ENCODE results near the gene PLA2G4E. TPM values are rescaled to one million over a fixed set of nuclear protein-coding genes. Genes with fewer than 3 reads are reported as not detected.

The PLA2G4E gene
- total RNA-seq, 1 experiment from 2014 or later, result not detected

DNA sequence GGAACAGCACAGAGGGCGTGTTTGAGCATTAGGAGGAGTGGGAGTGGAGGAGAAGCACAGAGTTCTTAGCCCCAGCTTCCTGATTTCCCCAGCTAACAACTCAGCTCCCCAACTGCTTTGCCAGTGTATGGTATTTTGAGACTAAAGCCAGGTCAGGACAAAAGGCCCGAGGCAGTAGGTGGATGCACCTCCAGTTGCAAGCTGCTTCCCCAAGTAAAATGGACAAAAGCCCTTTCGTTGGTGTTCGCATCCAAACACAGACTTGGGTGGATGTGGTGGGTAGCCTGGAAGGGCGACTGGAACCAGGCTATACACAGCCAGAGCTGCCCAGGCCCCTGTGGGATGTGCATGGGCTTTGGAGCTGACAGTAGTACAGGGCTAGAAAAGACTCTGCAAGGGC, 36.2 kb downstream of the PLA2G4E start:
- TF ChIP-seq SIN3A (IDR thresholded peaks at IDR 0.05; ENCODE audit: borderline replicate concordance, insufficient read depth, low read depth, low read length) (no peak), REST (IDR thresholded peaks at IDR 0.05; ENCODE audit: insufficient read depth in 1 of 2, low read depth in 2 of 2, low read length in 1 of 2) (no peak), POLR2AphosphoS5 (IDR thresholded peaks at IDR 0.05; ENCODE audit: low read depth, low read length) (no peak), TCF7L2 (IDR thresholded peaks at IDR 0.05; ENCODE audit: low read depth, low read length) (no peak), CTCF (IDR thresholded peaks at IDR 0.05) (no peak)
- in situ Hi-C loops (cut with HindIII; ENCODE audit: low pct_unique_long_range_greater_than_20kb, low sequenced_read_pairs), result no loop called here
- intact Hi-C loops (cut with micrococcal nuclease; ENCODE audit: unreplicated experiment), result loop anchor here (5.0 kb wide), 1 partner anchor 153 kb away; no protein-coding TSS in a partner anchor
- Histone ChIP-seq H3K27me3 (ENCODE audit: control insufficient read depth, insufficient read depth, low read length) (no peaks in the 10 kb centered on the region), H3K36me3 (ENCODE audit: control insufficient read depth, insufficient read depth, low read length) (no peaks in the 10 kb centered on the region), H3K27ac (ENCODE audit: low read length) (no peak overlapping the region), H3K4me1 (ENCODE audit: control insufficient read depth, insufficient read depth, low read length) (no peaks in the 10 kb centered on the region; the same call in 1 of the 2 replicates), H3K9me3 (ENCODE audit: control insufficient read depth, insufficient read depth, low read depth, low read length) (no peaks in the 10 kb centered on the region), H3K4me3 (ENCODE audit: low read depth in 2 of 2, low read length in 2 of 2) (no peak overlapping the region)
- no peak for ATAC-seq
- POLR2A ChIA-PET, result interaction anchor here (1.4 kb wide), 1 partner anchor 12 kb away, joined by 4 read pairs; the partner anchor contains the start of gene EHD4
- BruUV-seq (replicated peaks), result no TSS peak
- CTCF ChIA-PET, result interaction anchor here (1.0 kb wide), 1 partner anchor 100 kb away, joined by 3 read pairs; no protein-coding TSS in a partner anchor
- no peak for DNase-seq (ENCODE audit: low read depth, low spot score)

DNA sequence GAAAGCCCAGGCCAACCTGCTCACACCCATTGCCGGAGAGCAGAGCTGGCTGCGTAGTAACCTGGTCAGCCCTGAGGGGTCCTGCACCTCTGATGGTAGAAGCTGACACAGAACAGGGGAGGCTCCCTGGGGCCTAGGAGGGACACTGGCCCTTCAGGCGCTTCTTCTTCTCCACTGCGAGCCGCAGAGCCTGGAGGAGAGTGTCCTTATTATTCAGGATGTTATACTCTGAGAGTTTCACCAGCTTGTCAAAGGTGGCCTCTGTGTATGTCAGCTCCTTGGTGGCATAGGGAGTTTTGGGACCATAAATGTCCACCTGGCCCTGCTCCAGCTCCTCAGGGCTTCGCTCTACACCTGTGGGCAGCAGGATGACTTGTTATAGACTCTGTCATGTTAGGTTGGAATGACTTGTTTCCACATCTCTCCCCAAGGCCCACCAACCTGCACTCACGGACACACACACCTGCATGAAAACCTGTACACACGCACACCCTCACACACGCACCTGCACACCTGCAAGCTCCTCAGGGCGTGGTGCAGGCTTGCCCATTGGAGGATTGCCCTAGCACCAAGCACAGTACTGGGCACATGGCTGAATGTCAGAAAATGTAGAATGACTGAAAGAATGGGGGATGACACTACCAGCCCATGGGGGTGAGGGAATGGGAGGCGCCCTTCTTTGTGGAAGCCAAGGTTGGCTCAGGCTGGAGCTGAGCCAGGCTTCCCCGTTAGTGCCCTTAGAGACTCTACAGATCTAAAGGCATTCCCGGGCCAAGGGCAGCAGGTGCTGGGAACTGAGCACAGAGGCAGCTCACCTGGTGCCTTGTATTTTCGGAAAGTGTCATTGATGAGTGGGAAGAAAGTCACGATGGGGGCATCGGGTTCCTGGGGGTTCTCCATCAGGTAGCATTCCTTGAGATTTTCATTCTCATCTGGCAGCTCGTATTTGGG, 36.9 kb downstream of the PLA2G4E start:
- Histone ChIP-seq H3K9me3 (ENCODE audit: control insufficient read depth, insufficient read depth, low read depth, low read length) (no peaks in the 10 kb centered on the region), H3K27me3 (ENCODE audit: control insufficient read depth, insufficient read depth, low read length) (no peaks in the 10 kb centered on the region), H3K27ac (ENCODE audit: low read length) (no peak overlapping the region), H3K4me1 (ENCODE audit: control insufficient read depth, insufficient read depth, low read length) (no peaks in the 10 kb centered on the region), H3K36me3 (ENCODE audit: control insufficient read depth, insufficient read depth, low read length) (no peaks in the 10 kb centered on the region), H3K4me3 (ENCODE audit: low read depth in 2 of 2, low read length in 2 of 2) (no peak overlapping the region)
- ATAC-seq, result no peak
- in situ Hi-C loops (cut with HindIII; ENCODE audit: low pct_unique_long_range_greater_than_20kb, low sequenced_read_pairs) (no loop called here), intact Hi-C loops (cut with micrococcal nuclease; ENCODE audit: unreplicated experiment) (no loop called here)
- no peak for DNase-seq (ENCODE audit: low read depth, low spot score)
- BruUV-seq (replicated peaks), result no TSS peak
- TF ChIP-seq REST (IDR thresholded peaks at IDR 0.05; ENCODE audit: insufficient read depth in 1 of 2, low read depth in 2 of 2, low read length in 1 of 2), result no peak
- ChIA-PET CTCF (interaction anchor here (0.9 to 1.4 kb wide), 2 partner anchors 9 to 74 kb away, joined by 3 read pairs; no protein-coding TSS in a partner anchor), POLR2A (no interaction called here)
